Liver (tissue), 9 donors: ENCODE data around the gene B4GALNT3. TPM values are rescaled to one million over a fixed set of nuclear protein-coding genes. Genes with fewer than 3 reads are reported as not detected.

ENCODE experiments used
- DNase-seq: peaks from one replicate; pipeline ENCODE4 v3.0.0-alpha.2; 2017; ENCODE audit warnings: low spot score
- H3K27ac ChIP-seq, 2 donors: one replicate each; pipeline ENCODE4 v1.7.0; 2013; ENCODE audit warnings: inconsistent platforms in 2 of 2, low read length in 2 of 2, control low read depth in 1 of 2, low read depth in 1 of 2, mild to moderate bottlenecking in 1 of 2
- H3K27me3 ChIP-seq, 4 donors: one replicate each; pipeline versions ENCODE4 v1.6.1 to v1.7.0; 2013; ENCODE audit warnings: low read length in 3 of 4, inconsistent platforms in 1 of 4, mild to moderate bottlenecking in 1 of 4, moderate library complexity in 1 of 4; ENCODE audit not compliant: control insufficient read depth in 4 of 4, insufficient read depth in 4 of 4
- H3K36me3 ChIP-seq, 4 donors: one replicate each; pipeline versions ENCODE4 v1.6.1 to v1.7.0; 2013; ENCODE audit warnings: low read length in 3 of 4, mild to moderate bottlenecking in 3 of 4, low read depth in 1 of 4, moderate library complexity in 1 of 4; ENCODE audit not compliant: control insufficient read depth in 4 of 4, insufficient read depth in 3 of 4
- H3K4me1 ChIP-seq, 4 donors: one replicate each; pipeline versions ENCODE4 v1.6.1 to v1.7.0; 2013; ENCODE audit warnings: low read length in 3 of 4, mild to moderate bottlenecking in 3 of 4, moderate library complexity in 1 of 4; ENCODE audit not compliant: control insufficient read depth in 4 of 4, insufficient read depth in 4 of 4
- H3K4me3 ChIP-seq, 3 donors: one replicate each; pipeline versions ENCODE4 v1.6.1 to v1.7.0; 2013; ENCODE audit warnings: low read length in 3 of 3, control low read depth in 1 of 3, low read depth in 1 of 3, mild to moderate bottlenecking in 1 of 3
- H3K9ac ChIP-seq, 2 donors: one replicate each; pipeline ENCODE4 v1.7.0; 2013; ENCODE audit warnings: low read length in 2 of 2, mild to moderate bottlenecking in 2 of 2, moderate library complexity in 2 of 2, control low read depth in 1 of 2, low read depth in 1 of 2
- H3K9me3 ChIP-seq, 4 donors: one replicate each; pipeline versions ENCODE4 v1.6.1 to v1.7.0; 2013; ENCODE audit warnings: low read length in 3 of 4; ENCODE audit not compliant: control insufficient read depth in 4 of 4
- ATF3 ChIP-seq: IDR thresholded peaks from 2 replicates; pipeline ENCODE4 v1.6.1; 2016; ENCODE audit warnings: antibody characterized with exemption
- CTCF ChIP-seq: fragments of 150-350 bp; IDR thresholded peaks from 2 replicates; pipeline ENCODE4 v1.5.1; 2017; ENCODE audit warnings: improper control_type of control experiment, low read depth, low read length; ENCODE audit not compliant: missing input control
- EGR1 ChIP-seq, 2 donors: IDR thresholded peaks; 2 replicates each; pipeline ENCODE4 v1.6.1; 2016 to 2018; ENCODE audit warnings: antibody characterized with exemption in 2 of 2, low read depth in 2 of 2
- FOXA1 ChIP-seq: IDR thresholded peaks from 2 replicates; pipeline ENCODE4 v1.6.1; 2016; ENCODE audit warnings: antibody characterized with exemption
- FOXA2 ChIP-seq: IDR thresholded peaks from 2 replicates; pipeline ENCODE4 v1.6.1; 2016; ENCODE audit warnings: antibody characterized with exemption
- GABPA ChIP-seq, 2 donors: IDR thresholded peaks in 1 of 2; conservative IDR thresholded peaks in 1 of 2; 2 replicates each; pipeline ENCODE4 v1.6.1; 2016; ENCODE audit warnings: antibody characterized with exemption in 2 of 2, mild to moderate bottlenecking in 1 of 2, moderate library complexity in 1 of 2
- HNF4A ChIP-seq, 2 donors: conservative IDR thresholded peaks; 2 replicates each; pipeline ENCODE4 v1.6.1; 2016; ENCODE audit warnings: antibody characterized with exemption in 2 of 2, mild to moderate bottlenecking in 2 of 2
- HNF4G ChIP-seq: IDR thresholded peaks from 2 replicates; pipeline ENCODE4 v1.6.1; 2016; ENCODE audit warnings: antibody characterized with exemption
- JUND ChIP-seq, 2 donors: IDR thresholded peaks; 2 replicates each; pipeline ENCODE4 v1.6.1; 2016; ENCODE audit warnings: antibody characterized with exemption in 2 of 2
- NR2F2 ChIP-seq: IDR thresholded peaks from 2 replicates; pipeline ENCODE4 v1.6.1; 2016; ENCODE audit warnings: antibody characterized with exemption
- RAD21 ChIP-seq, 2 donors: IDR thresholded peaks; 2 replicates each; pipeline ENCODE4 v1.6.1; 2016; ENCODE audit warnings: antibody characterized with exemption in 2 of 2, mild to moderate bottlenecking in 2 of 2
- RXRA ChIP-seq, 2 donors: IDR thresholded peaks; 2 replicates each; pipeline ENCODE4 v1.6.1; 2017 to 2018; ENCODE audit warnings: antibody characterized with exemption in 2 of 2, mild to moderate bottlenecking in 1 of 2
- SP1 ChIP-seq: IDR thresholded peaks from 2 replicates; pipeline ENCODE4 v1.6.1; 2018; ENCODE audit warnings: antibody characterized with exemption, mild to moderate bottlenecking
- TAF1 ChIP-seq: conservative IDR thresholded peaks from 2 replicates; pipeline ENCODE4 v1.6.1; 2016; ENCODE audit warnings: antibody characterized with exemption, mild to moderate bottlenecking
- YY1 ChIP-seq: IDR thresholded peaks from 2 replicates; pipeline ENCODE4 v1.6.1; 2016; ENCODE audit warnings: antibody characterized with exemption, mild to moderate bottlenecking
- ZBTB33 ChIP-seq: IDR thresholded peaks from 2 replicates; pipeline ENCODE4 v1.6.1; 2016; ENCODE audit warnings: antibody characterized with exemption
- WGBS: extraction: QIAGEN DNeasy Blood & Tissue Kit; methylation state at CpG from one replicate; pipeline ENCODE4 v1.1.7; 2013; 5-methylcytosine and 5-hydroxymethylcytosine counted together
- polyA plus RNA-seq, 2 donors: library from polyadenylated mRNA; stranded (reverse) in 1 of 2; unstranded in 1 of 2; fragments of 200-250 nt in 1 of 2; fragments of >200 nt in 1 of 2; fragmentation: Nextera tagmentation in 1 of 2; extraction: Ambion mirVana in 1 of 2; gene quantifications; one replicate each; pipeline versions ENCODE4 v1.2.1 to v1.2.3, GENCODE V29; 2013 to 2015
- total RNA-seq, 2 donors: library from RNA; depleted of rRNA; stranded (reverse); fragments of >200 nt; gene quantifications; one replicate each; pipeline ENCODE4 v1.2.3, GENCODE V29; 2014
- TF ChIP-seq, protein P1 (sequence below): IDR thresholded peaks from 2 replicates; pipeline ENCODE4 v1.6.1; 2016; ENCODE audit warnings: antibody characterized with exemption
- TF ChIP-seq, protein P2 (sequence below): IDR thresholded peaks from 2 replicates; pipeline ENCODE4 v1.6.1; 2016; ENCODE audit warnings: antibody characterized with exemption, mild to moderate bottlenecking
- donor health status: healthy.
- donor health status: healthy.
- donor health status: healthy.
- donor health status: healthy.
- donor health status: healthy.

B4GALNT3 gene
- total and polyA plus RNA-seq, 4 donors = 0.09 to 0.25 (median 0.14) TPM; not detected in 1

DNA sequence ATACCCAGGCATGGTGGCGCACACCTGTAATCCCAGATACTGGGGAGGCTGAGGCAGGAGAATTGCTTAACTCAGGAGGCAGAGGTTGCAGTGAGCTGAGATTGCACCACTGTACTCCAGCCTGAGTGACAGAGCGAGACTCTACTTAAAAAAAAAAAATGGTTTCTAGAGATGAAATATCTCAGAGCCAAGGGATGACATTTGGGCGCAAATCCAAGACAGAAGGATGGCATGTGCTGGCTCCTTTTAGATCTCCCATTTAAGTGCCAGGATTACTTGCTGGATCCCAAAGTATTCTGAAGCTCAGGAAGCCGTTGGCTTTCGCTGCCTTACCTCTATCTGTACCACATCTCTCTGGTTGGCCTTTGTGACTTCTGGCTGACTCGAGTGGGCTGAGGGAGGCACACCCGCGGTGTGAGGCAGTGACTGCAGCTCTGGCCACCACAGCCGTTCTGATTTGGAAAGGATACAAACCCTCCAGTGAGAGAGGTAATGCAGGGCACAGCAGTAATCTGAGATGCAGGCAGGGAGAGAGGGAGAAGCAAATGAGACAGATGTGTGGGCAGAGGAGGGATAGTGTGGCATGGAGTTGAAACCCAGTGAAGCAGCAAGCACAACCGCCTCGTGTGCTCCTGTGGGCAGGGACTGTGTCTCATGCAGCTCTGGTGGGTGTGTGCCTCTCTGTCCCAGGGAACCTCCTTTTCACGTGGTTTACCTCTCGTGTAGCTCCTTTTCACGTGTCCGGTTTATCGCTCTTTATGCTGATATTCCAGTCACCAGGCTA is 4.9 kb downstream of the B4GALNT3 start:
- WGBS = 80% methylated on average over 16 of the region's 16 CpGs
- DNase-seq = no peak
- TF ChIP-seq CTCF (no peak), FOXA2 (no peak), EGR1 (IDR thresholded peaks at IDR 0.05; ENCODE audit: low read depth in 2 of 2) (no peak), RAD21 (IDR thresholded peaks at IDR 0.05) (no peak), HNF4A (conservative IDR thresholded peaks at IDR 0.05) (no peak), FOXA1 (no peak), HNF4G (no peak), JUND (IDR thresholded peaks at IDR 0.05) (no peak), ZBTB33 (no peak), ATF3 (no peak), YY1 (no peak), GABPA (IDR thresholded peaks at IDR 0.05 in 1 of 2, conservative IDR thresholded peaks at IDR 0.05 in 1 of 2) (no peak), SP1 (no peak), TAF1 (no peak), NR2F2 (no peak), RXRA (IDR thresholded peaks at IDR 0.05) (no peak)
- TF ChIP-seq, protein P1, sequence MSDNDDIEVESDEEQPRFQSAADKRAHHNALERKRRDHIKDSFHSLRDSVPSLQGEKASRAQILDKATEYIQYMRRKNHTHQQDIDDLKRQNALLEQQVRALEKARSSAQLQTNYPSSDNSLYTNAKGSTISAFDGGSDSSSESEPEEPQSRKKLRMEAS = no peak
- TF ChIP-seq, protein P2, sequence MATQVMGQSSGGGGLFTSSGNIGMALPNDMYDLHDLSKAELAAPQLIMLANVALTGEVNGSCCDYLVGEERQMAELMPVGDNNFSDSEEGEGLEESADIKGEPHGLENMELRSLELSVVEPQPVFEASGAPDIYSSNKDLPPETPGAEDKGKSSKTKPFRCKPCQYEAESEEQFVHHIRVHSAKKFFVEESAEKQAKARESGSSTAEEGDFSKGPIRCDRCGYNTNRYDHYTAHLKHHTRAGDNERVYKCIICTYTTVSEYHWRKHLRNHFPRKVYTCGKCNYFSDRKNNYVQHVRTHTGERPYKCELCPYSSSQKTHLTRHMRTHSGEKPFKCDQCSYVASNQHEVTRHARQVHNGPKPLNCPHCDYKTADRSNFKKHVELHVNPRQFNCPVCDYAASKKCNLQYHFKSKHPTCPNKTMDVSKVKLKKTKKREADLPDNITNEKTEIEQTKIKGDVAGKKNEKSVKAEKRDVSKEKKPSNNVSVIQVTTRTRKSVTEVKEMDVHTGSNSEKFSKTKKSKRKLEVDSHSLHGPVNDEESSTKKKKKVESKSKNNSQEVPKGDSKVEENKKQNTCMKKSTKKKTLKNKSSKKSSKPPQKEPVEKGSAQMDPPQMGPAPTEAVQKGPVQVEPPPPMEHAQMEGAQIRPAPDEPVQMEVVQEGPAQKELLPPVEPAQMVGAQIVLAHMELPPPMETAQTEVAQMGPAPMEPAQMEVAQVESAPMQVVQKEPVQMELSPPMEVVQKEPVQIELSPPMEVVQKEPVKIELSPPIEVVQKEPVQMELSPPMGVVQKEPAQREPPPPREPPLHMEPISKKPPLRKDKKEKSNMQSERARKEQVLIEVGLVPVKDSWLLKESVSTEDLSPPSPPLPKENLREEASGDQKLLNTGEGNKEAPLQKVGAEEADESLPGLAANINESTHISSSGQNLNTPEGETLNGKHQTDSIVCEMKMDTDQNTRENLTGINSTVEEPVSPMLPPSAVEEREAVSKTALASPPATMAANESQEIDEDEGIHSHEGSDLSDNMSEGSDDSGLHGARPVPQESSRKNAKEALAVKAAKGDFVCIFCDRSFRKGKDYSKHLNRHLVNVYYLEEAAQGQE = no peak
- H3K9me3 ChIP-seq = no peaks in the 10 kb centered on the region
- no peaks in the 10 kb centered on the region for H3K27me3 ChIP-seq
- no peak overlapping the region for H3K9ac ChIP-seq
- no peaks in the 10 kb centered on the region for H3K36me3 ChIP-seq
- no peak overlapping the region for H3K4me3 ChIP-seq
- peaks cover 0 to 11% (median under 1%) of the 10 kb centered on the region in 4 donors for H3K4me1 ChIP-seq
- no peak overlapping the region for H3K27ac ChIP-seq
